Measurements from ENCODE around the gene ZNF764. TPM values are rescaled to one million over a fixed set of nuclear protein-coding genes. Genes with fewer than 3 reads are reported as not detected.

Gene ZNF764
- total RNA-seq, 1 experiment from 2014 or later: 9.1 TPM

- H3K4me1 ChIP-seq (ENCODE audit: control insufficient read depth in 1 of 2, insufficient read depth in 2 of 2, low read length in 2 of 2): peaks cover 6 to 20% of the 10 kb centered on the region in 2 experiments
- H3K4me3 ChIP-seq (replicated peaks in 1 of 2; ENCODE audit: low read depth in 1 of 2, low read length in 2 of 2): no peak overlapping the region
- intact Hi-C loops (cut with micrococcal nuclease): no loop called here
- no peaks in the 10 kb centered on the region for H4K20me1 ChIP-seq (ENCODE audit: insufficient read depth)
- H3K4me2 ChIP-seq (ENCODE audit: low read length): no peak overlapping the region
- H3K79me2 ChIP-seq (ENCODE audit: insufficient read depth, low read length): peaks cover 14% of the 10 kb centered on the region; the same call in 1 of the 2 replicates
- ChIA-PET POLR2A (no interaction called here), CTCF (no interaction called here), RAD21 (ENCODE audit: low non-redundant PET in 1 of 2, low total read pairs in 2 of 2, uncharacterized antibody in 2 of 2, unreplicated experiment in 2 of 2) (no interaction called here)
- ATAC-seq (no peak), DNase-seq (ENCODE audit: low read depth, low spot score) (no peak)
- H3K27me3 ChIP-seq (ENCODE audit: insufficient read depth, low read length): no peaks in the 10 kb centered on the region
- H3K27ac ChIP-seq (ENCODE audit: low read depth, low read length): no peak overlapping the region; the same call in 1 of the 2 replicates
- no TSS peak for BruUV-seq (replicated peaks)
- H2AFZ ChIP-seq (ENCODE audit: low read depth, low read length, poor library complexity, severe bottlenecking): no peak overlapping the region
- H3K9me3 ChIP-seq (ENCODE audit: control insufficient read depth in 1 of 2, insufficient read depth in 1 of 2, low read depth in 1 of 2, low read length in 2 of 2): no peaks in the 10 kb centered on the region
- H3K36me3 ChIP-seq (ENCODE audit: control insufficient read depth in 1 of 2, insufficient read depth in 2 of 2, low read length in 2 of 2): peaks cover 4% of the 10 kb centered on the region in 2 experiments; a peak in 2 of 4 replicates
- no peak overlapping the region for H3K9ac ChIP-seq (ENCODE audit: low read length)
- TF ChIP-seq POLR2A (IDR thresholded peaks at IDR 0.05; ENCODE audit: borderline replicate concordance, extremely low read depth, insufficient read depth, insufficient read length): no peak
- no peak for TF ChIP-seq ELF1 (IDR thresholded peaks at IDR 0.05; ENCODE audit: borderline replicate concordance, low read depth)
- TF ChIP-seq EZH2 (IDR thresholded peaks at IDR 0.05): no peak
- no peak for TF ChIP-seq CBX3 (IDR thresholded peaks at IDR 0.05; ENCODE audit: low read depth)
- TF ChIP-seq RAD21 (IDR thresholded peaks at IDR 0.05; ENCODE audit: low read depth): no peak
- no peak for TF ChIP-seq CEBPB (IDR thresholded peaks at IDR 0.05; ENCODE audit: low read depth)
- TF ChIP-seq ZFX (IDR thresholded peaks at IDR 0.05): no peak
- TF ChIP-seq TCF7L2 (IDR thresholded peaks at IDR 0.05; ENCODE audit: borderline replicate concordance, extremely low read depth, insufficient read depth, insufficient read length): no peak
- no peak for TF ChIP-seq YY1 (IDR thresholded peaks at IDR 0.05; ENCODE audit: extremely low read depth, insufficient replicate concordance, low read depth, low read length)
- TF ChIP-seq ATF3 (IDR thresholded peaks at IDR 0.05): no peak
- TF ChIP-seq, protein P1, sequence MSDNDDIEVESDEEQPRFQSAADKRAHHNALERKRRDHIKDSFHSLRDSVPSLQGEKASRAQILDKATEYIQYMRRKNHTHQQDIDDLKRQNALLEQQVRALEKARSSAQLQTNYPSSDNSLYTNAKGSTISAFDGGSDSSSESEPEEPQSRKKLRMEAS (IDR thresholded peaks at IDR 0.05): no peak
- no peaks in the 10 kb centered on the region for H3K9me2 ChIP-seq (ENCODE audit: insufficient read depth)
These were observed 4.7 kb downstream of the ZNF764 start for GRCh38 chr16:30553393-30553899.

GRCh38 chr16:30552956-30553355, 5.2 kb downstream of the ZNF764 start:
- RAD21 ChIA-PET (ENCODE audit: low non-redundant PET in 1 of 2, low total read pairs in 2 of 2, uncharacterized antibody in 2 of 2, unreplicated experiment in 2 of 2): no interaction called here
- Histone ChIP-seq H3K9me3 (ENCODE audit: control insufficient read depth in 1 of 2, insufficient read depth in 1 of 2, low read depth in 1 of 2, low read length in 2 of 2) (no peaks in the 10 kb centered on the region), H3K36me3 (ENCODE audit: control insufficient read depth in 1 of 2, insufficient read depth in 2 of 2, low read length in 2 of 2) (peaks cover 4% of the 10 kb centered on the region in 2 experiments; a peak in 2 of 4 replicates), H3K27ac (ENCODE audit: low read depth, low read length) (no peak overlapping the region; the same call in 1 of the 2 replicates), H4K20me1 (ENCODE audit: insufficient read depth) (no peaks in the 10 kb centered on the region), H3K9ac (ENCODE audit: low read length) (no peak overlapping the region), H3K9me2 (ENCODE audit: insufficient read depth) (no peaks in the 10 kb centered on the region), H3K79me2 (ENCODE audit: insufficient read depth, low read length) (peaks cover 14% of the 10 kb centered on the region; the same call in 1 of the 2 replicates), H3K4me1 (ENCODE audit: control insufficient read depth in 1 of 2, insufficient read depth in 2 of 2, low read length in 2 of 2) (peaks cover 6 to 19% of the 10 kb centered on the region in 2 experiments), H2AFZ (ENCODE audit: low read depth, low read length, poor library complexity, severe bottlenecking) (no peak overlapping the region), H3K27me3 (ENCODE audit: insufficient read depth, low read length) (no peaks in the 10 kb centered on the region), H3K4me3 (replicated peaks in 1 of 2; ENCODE audit: low read depth in 1 of 2, low read length in 2 of 2) (no peak overlapping the region), H3K4me2 (ENCODE audit: low read length) (no peak overlapping the region)
- intact Hi-C loops (cut with micrococcal nuclease): no loop called here
- DNase-seq (ENCODE audit: low read depth, low spot score) (no peak), ATAC-seq (no peak)
- CTCF ChIA-PET: no interaction called here
- POLR2A ChIA-PET: no interaction called here
- no peak for TF ChIP-seq CBX3 (IDR thresholded peaks at IDR 0.05; ENCODE audit: low read depth)
- no peak for TF ChIP-seq ATF3 (IDR thresholded peaks at IDR 0.05)
- no peak for TF ChIP-seq EZH2 (IDR thresholded peaks at IDR 0.05)
- TF ChIP-seq SIN3A (IDR thresholded peaks at IDR 0.05; ENCODE audit: low read depth): no peak
- no peak for TF ChIP-seq SP1 (IDR thresholded peaks at IDR 0.05; ENCODE audit: low read depth)
- no peak for TF ChIP-seq EZH2phosphoT487 (IDR thresholded peaks at IDR 0.05; ENCODE audit: borderline replicate concordance)
- no peak for TF ChIP-seq CEBPB (IDR thresholded peaks at IDR 0.05; ENCODE audit: low read depth)
- no peak for TF ChIP-seq ZNF274 (IDR thresholded peaks at IDR 0.05; ENCODE audit: low read depth, low read length)
- no peak for TF ChIP-seq JUND (IDR thresholded peaks at IDR 0.05)
- TF ChIP-seq FOSL1 (IDR thresholded peaks at IDR 0.05; ENCODE audit: low read depth): no peak
- TF ChIP-seq, protein P2, sequence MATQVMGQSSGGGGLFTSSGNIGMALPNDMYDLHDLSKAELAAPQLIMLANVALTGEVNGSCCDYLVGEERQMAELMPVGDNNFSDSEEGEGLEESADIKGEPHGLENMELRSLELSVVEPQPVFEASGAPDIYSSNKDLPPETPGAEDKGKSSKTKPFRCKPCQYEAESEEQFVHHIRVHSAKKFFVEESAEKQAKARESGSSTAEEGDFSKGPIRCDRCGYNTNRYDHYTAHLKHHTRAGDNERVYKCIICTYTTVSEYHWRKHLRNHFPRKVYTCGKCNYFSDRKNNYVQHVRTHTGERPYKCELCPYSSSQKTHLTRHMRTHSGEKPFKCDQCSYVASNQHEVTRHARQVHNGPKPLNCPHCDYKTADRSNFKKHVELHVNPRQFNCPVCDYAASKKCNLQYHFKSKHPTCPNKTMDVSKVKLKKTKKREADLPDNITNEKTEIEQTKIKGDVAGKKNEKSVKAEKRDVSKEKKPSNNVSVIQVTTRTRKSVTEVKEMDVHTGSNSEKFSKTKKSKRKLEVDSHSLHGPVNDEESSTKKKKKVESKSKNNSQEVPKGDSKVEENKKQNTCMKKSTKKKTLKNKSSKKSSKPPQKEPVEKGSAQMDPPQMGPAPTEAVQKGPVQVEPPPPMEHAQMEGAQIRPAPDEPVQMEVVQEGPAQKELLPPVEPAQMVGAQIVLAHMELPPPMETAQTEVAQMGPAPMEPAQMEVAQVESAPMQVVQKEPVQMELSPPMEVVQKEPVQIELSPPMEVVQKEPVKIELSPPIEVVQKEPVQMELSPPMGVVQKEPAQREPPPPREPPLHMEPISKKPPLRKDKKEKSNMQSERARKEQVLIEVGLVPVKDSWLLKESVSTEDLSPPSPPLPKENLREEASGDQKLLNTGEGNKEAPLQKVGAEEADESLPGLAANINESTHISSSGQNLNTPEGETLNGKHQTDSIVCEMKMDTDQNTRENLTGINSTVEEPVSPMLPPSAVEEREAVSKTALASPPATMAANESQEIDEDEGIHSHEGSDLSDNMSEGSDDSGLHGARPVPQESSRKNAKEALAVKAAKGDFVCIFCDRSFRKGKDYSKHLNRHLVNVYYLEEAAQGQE (IDR thresholded peaks at IDR 0.05; ENCODE audit: low read depth): no peak
- no TSS peak for BruUV-seq (replicated peaks)

Data from HCT116 (cell line).